HUES48 (cell line): Measurements from ENCODE around the gene MBOAT2.
"Not testable (repeated sequence)": the region's sequence is repeated elsewhere in the genome, so short reads cannot be mapped to it uniquely, and the experiment has no call there.

Experiments
- H3K27ac ChIP-seq: one replicate; pipeline ENCODE4 v1.7.0; 2013; ENCODE audit warnings: low read depth, low read length, inconsistent platforms
- H3K27me3 ChIP-seq: 2 replicates; pipeline ENCODE4 v1.6.1; 2013; ENCODE audit warnings: mild to moderate bottlenecking, low read length; ENCODE audit not compliant: control insufficient read depth, insufficient read depth
- H3K36me3 ChIP-seq: 2 replicates; pipeline ENCODE4 v1.6.1; 2013; ENCODE audit warnings: low read length; ENCODE audit not compliant: control insufficient read depth, insufficient read depth
- H3K4me1 ChIP-seq: 2 replicates; pipeline ENCODE4 v1.6.1; 2013; ENCODE audit warnings: mild to moderate bottlenecking, low read length; ENCODE audit not compliant: control insufficient read depth, insufficient read depth
- H3K4me3 ChIP-seq: 2 replicates; pipeline ENCODE4 v1.5.1; 2013; ENCODE audit warnings: mild to moderate bottlenecking, low read depth, low read length
- H3K9ac ChIP-seq: 2 replicates; pipeline ENCODE4 v1.6.1; 2013; ENCODE audit warnings: mild to moderate bottlenecking, low read depth, low read length, moderate library complexity
- H3K9me3 ChIP-seq: 2 replicates; pipeline ENCODE4 v1.6.1; 2013; ENCODE audit warnings: low read length; ENCODE audit not compliant: control insufficient read depth, insufficient read depth

The MBOAT2 gene

GRCh38 chr2:8954990-8955389, 48.5 kb downstream of the MBOAT2 start:
- H3K9ac ChIP-seq: no peak overlapping the region
- no peaks in the 10 kb centered on the region for H3K9me3 ChIP-seq
- H3K36me3 ChIP-seq: no peaks in the 10 kb centered on the region
- H3K4me1 ChIP-seq: peaks cover 9% of the 10 kb centered on the region
- no peak overlapping the region for H3K27ac ChIP-seq
- H3K27me3 ChIP-seq: no peaks in the 10 kb centered on the region
- H3K4me3 ChIP-seq: no peak overlapping the region

GRCh38 chr2:8953525-8953924, 50.0 kb downstream of the MBOAT2 start:
- Histone ChIP-seq H3K4me1 (peaks cover 9% of the 10 kb centered on the region), H3K9ac (no peak overlapping the region), H3K4me3 (no peak overlapping the region), H3K36me3 (no peaks in the 10 kb centered on the region), H3K27me3 (no peaks in the 10 kb centered on the region), H3K27ac (no peak overlapping the region), H3K9me3 (no peaks in the 10 kb centered on the region)

GRCh38 chr2:8939486-8940114, 63.9 kb downstream of the MBOAT2 start:
- no peak overlapping the region for H3K27ac ChIP-seq
- peaks cover 4% of the 10 kb centered on the region for H3K36me3 ChIP-seq
- no peaks in the 10 kb centered on the region for H3K27me3 ChIP-seq
- no peak overlapping the region for H3K9ac ChIP-seq
- no peaks in the 10 kb centered on the region for H3K9me3 ChIP-seq
- H3K4me3 ChIP-seq: no peak overlapping the region
- peaks cover 8% of the 10 kb centered on the region for H3K4me1 ChIP-seq

GRCh38 chr2:8938384-8938783, 65.1 kb downstream of the MBOAT2 start:
- Histone ChIP-seq H3K36me3 (peaks cover 4% of the 10 kb centered on the region), H3K4me1 (peaks cover 8% of the 10 kb centered on the region), H3K27me3 (no peaks in the 10 kb centered on the region)

GRCh38 chr2:8935982-8936381, 67.5 kb downstream of the MBOAT2 start:
- H3K27me3 ChIP-seq: no peaks in the 10 kb centered on the region
- peaks cover 8% of the 10 kb centered on the region for H3K4me1 ChIP-seq

More at GRCh38 chr2:8938384-8938783, 65.1 kb downstream of the MBOAT2 start:
- Histone ChIP-seq H3K4me3 (no peak overlapping the region), H3K9me3 (no peaks in the 10 kb centered on the region), H3K27ac (no peak overlapping the region), H3K9ac (no peak overlapping the region)

GRCh38 chr2:8934338-8934737, 69.1 kb downstream of the MBOAT2 start:
- Histone ChIP-seq H3K9ac (no peak overlapping the region), H3K9me3 (no peaks in the 10 kb centered on the region), H3K27ac (no peak overlapping the region), H3K27me3 (no peaks in the 10 kb centered on the region), H3K4me1 (peaks cover 8% of the 10 kb centered on the region), H3K4me3 (no peak overlapping the region), H3K36me3 (peaks cover 4% of the 10 kb centered on the region; the same call in 1 of the 2 replicates)

More at GRCh38 chr2:8935982-8936381, 67.5 kb downstream of the MBOAT2 start:
- no peak overlapping the region for H3K27ac ChIP-seq
- peaks cover 4% of the 10 kb centered on the region; the same call in 1 of the 2 replicates for H3K36me3 ChIP-seq
- H3K9ac ChIP-seq: no peak overlapping the region
- H3K9me3 ChIP-seq: no peaks in the 10 kb centered on the region
- no peak overlapping the region for H3K4me3 ChIP-seq

DNA sequence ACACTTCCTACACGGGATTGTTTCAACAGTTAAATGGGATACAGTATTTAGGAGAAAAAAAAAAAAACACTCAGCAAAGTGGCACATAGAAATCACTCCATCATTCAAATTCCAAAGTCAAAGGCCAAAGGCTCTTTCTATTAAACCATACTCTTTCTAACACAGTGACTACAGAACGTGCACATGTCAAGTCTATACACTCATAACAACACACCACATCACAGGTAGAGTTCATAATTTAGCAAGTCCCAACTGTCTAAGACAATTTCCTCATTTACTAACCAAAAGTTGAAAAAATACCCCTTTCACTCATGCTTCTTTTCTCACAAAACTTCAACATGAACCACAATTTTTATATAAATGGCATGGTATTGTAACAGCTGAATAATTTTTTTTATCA, 70.8 kb downstream of the MBOAT2 start:
- Histone ChIP-seq H3K9ac (no peak overlapping the region), H3K36me3 (no peaks in the 10 kb centered on the region), H3K27me3 (no peaks in the 10 kb centered on the region), H3K27ac (no peak overlapping the region), H3K4me3 (no peak overlapping the region), H3K9me3 (no peaks in the 10 kb centered on the region), H3K4me1 (peaks cover 8% of the 10 kb centered on the region)

DNA sequence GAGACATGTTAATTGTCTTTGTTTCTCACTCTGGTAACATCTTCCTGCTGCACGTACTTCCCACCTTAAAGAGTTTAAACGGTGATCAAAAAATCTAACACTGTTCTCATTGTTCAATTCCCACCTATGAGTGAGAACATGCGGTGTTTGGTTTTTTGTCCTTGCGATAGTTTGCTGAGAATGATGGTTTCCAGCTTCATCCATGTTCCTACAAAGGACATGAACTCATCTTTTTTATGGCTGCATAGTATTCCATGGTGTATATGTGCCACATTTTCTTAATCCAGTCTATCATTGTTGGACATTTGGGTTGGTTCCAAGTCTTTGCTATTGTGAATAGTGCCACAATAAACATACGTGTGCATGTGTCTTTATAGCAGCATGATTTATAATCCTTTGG, 73.3 kb downstream of the MBOAT2 start:
- H3K27me3 ChIP-seq, H3K9ac ChIP-seq, H3K4me1 ChIP-seq, H3K9me3 ChIP-seq, H3K27ac ChIP-seq, H3K4me3 ChIP-seq, H3K36me3 ChIP-seq: not testable (repeated sequence)

DNA sequence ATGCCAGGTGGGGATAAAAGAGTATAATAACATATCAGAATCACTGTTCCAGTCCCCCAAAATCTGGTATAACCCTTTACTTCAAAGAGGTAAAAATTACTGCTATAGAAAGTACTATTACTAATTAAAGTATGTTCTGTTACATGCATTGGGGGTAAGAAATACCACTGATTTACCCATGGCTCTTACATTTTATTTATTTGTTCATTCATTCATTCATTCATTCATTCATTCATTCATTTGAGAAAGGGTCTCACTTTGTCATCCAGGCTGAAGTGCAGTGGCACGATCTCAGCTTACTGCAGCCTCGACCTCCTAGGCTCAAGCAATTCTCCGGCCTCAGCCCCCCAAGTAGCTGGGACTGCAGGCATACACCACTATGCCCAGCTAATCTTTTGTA, 74.4 kb downstream of the MBOAT2 start:
- H3K27ac ChIP-seq: no peak overlapping the region
- H3K9me3 ChIP-seq: no peaks in the 10 kb centered on the region
- H3K4me3 ChIP-seq: no peak overlapping the region
- H3K27me3 ChIP-seq: no peaks in the 10 kb centered on the region
- no peak overlapping the region for H3K9ac ChIP-seq
- no peaks in the 10 kb centered on the region for H3K4me1 ChIP-seq
- H3K36me3 ChIP-seq: no peaks in the 10 kb centered on the region

- H3K27ac ChIP-seq: no peak overlapping the region
- H3K9me3 ChIP-seq: no peaks in the 10 kb centered on the region
- H3K4me3 ChIP-seq: no peak overlapping the region
- no peak overlapping the region for H3K9ac ChIP-seq
- H3K27me3 ChIP-seq: no peaks in the 10 kb centered on the region
- no peaks in the 10 kb centered on the region for H3K4me1 ChIP-seq
- H3K36me3 ChIP-seq: no peaks in the 10 kb centered on the region
Observed at GRCh38 chr2:8927510-8928455, 75.7 kb downstream of the MBOAT2 start.

DNA sequence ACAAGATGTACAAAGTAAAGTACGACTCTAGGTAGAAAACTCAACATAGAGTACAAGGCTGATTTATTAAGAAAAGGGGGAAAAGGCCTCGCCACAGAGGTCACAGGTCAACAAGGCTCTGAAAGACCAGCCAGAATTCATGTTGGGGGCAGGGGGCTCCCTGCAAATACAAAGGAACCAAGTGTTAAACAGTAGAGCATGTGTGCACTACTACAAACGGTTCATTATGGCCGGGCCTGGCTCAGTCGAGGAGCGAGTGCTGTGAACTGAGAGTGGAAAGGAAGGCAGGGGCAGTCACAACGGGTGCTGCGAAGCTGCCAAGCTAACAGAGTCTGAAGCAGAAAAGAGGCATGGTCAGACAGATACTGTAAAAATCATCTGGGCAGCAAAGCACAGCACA, 77.1 kb downstream of the MBOAT2 start:
- Histone ChIP-seq H3K4me1 (no peaks in the 10 kb centered on the region), H3K36me3 (no peaks in the 10 kb centered on the region), H3K4me3 (no peak overlapping the region), H3K27me3 (no peaks in the 10 kb centered on the region), H3K27ac (no peak overlapping the region), H3K9ac (no peak overlapping the region), H3K9me3 (no peaks in the 10 kb centered on the region)
